Mammary epithelial cell (primary cell): ENCODE measurements around the gene PHC3.

Experiments used
- EZH2 ChIP-seq: IDR thresholded peaks from 2 replicates; pipeline ENCODE4 v1.6.1; 2012; ENCODE audit warnings: low read length, inconsistent platforms, borderline replicate concordance
- TF ChIP-seq, protein P1 (sequence below), 2 donors: IDR thresholded peaks in 1 of 2; conservative IDR thresholded peaks in 1 of 2; 2 replicates each; pipeline ENCODE4 v1.5.1; 2011 to 2012; ENCODE audit warnings: inconsistent platforms in 2 of 2, low read length in 2 of 2, mild to moderate bottlenecking in 2 of 2, control low read depth in 1 of 2, low read depth in 1 of 2; ENCODE audit not compliant: insufficient read depth in 1 of 2; ENCODE audit errors: extremely low read depth in 1 of 2

DNA sequence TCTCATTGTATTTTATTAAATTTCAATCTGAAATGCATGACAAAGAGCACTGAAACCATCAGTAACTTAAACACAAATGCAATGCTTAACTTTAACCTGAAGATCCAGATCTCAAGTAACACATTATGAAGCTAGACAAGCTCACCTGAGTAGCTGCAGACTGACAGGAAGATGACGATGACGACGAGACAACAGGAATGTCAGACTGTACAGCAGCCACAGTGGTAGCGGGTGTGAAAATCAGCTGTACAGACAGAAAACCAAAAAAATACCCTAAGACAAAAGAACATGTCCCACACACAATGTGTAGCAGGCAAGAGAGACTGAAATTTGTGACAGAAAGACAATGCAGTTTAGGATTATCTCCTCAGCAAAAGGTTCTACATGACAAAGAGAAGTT lies 36.3 kb downstream of the PHC3 start:
- TF ChIP-seq, protein P1, sequence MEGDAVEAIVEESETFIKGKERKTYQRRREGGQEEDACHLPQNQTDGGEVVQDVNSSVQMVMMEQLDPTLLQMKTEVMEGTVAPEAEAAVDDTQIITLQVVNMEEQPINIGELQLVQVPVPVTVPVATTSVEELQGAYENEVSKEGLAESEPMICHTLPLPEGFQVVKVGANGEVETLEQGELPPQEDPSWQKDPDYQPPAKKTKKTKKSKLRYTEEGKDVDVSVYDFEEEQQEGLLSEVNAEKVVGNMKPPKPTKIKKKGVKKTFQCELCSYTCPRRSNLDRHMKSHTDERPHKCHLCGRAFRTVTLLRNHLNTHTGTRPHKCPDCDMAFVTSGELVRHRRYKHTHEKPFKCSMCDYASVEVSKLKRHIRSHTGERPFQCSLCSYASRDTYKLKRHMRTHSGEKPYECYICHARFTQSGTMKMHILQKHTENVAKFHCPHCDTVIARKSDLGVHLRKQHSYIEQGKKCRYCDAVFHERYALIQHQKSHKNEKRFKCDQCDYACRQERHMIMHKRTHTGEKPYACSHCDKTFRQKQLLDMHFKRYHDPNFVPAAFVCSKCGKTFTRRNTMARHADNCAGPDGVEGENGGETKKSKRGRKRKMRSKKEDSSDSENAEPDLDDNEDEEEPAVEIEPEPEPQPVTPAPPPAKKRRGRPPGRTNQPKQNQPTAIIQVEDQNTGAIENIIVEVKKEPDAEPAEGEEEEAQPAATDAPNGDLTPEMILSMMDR (conservative IDR thresholded peaks at IDR 0.05 in 1 of 2, IDR thresholded peaks at IDR 0.05 in 1 of 2; ENCODE audit: extremely low read depth in 1 of 2, insufficient read depth in 1 of 2, low read depth in 1 of 2, low read length in 2 of 2), result no peak
- TF ChIP-seq EZH2, result no peak
